HepG2 (cell line): Measurements from ENCODE around the gene CACNA1C. TPM values are rescaled to one million over a fixed set of nuclear protein-coding genes. Genes with fewer than 3 reads are reported as not detected.

Experiments used
- ATAC-seq: fragments of 200-7000 bp; cut with Tn5 transposase; 3 replicates; pipeline ENCODE4 v1.9.1; 2020; ENCODE audit warnings: mild to moderate bottlenecking, moderate library complexity
- BruUV-seq: library from RNA; stranded (reverse); fragments of 400-500 nt; replicated peaks from 2 replicates; lab custom pipeline; 2021; lab: Mats Ljungman, UMichigan
- CTCF ChIA-PET: fragments of 300-600 bp; formaldehyde crosslinking; extraction: SDS; loops from one replicate; lab custom pipeline; 2021; ENCODE audit warnings: low total read pairs, inconsistent platforms, low intra/inter-chr PET ratio; lab: Yijun Ruan, JAX
- POLR2A ChIA-PET: fragments of 350-600 bp; sonication (Branson Sonifier 250); formaldehyde crosslinking; loops from one replicate; lab custom pipeline; 2020; ENCODE audit warnings: antibody characterized with exemption, inconsistent platforms; lab: Yijun Ruan, JAX
- DNase-seq: peaks from one replicate; pipeline ENCODE4 v3.0.0-alpha.2; 2015; ENCODE audit warnings: low spot score
- FAIRE-seq: peaks from 3 replicates; lab custom pipeline; 2011; peaks lifted over from hg19 to GRCh38; lab: Jason Lieb, UNC
- H2AFZ ChIP-seq: one replicate; pipeline ENCODE4 v1.6.1; 2011; ENCODE audit warnings: low read length, inconsistent platforms
- H3K27ac ChIP-seq: fragments of 300-600 bp; 3 replicates; pipeline ENCODE4 v1.8.0; 2011; ENCODE audit warnings: mixed run types, mild to moderate bottlenecking, mixed read lengths, low read length, inconsistent platforms; ENCODE audit not compliant: insufficient read depth; ENCODE audit errors: extremely low read length
- H3K27me3 ChIP-seq, 2 experiments: fragments of 200-600 bp in 1 of 2; 2 replicates in 1 of 2; 3 replicates in 1 of 2; pipeline versions ENCODE4 v1.6.0 to v1.8.0; 2011; ENCODE audit warnings: low read length in 2 of 2, mild to moderate bottlenecking in 2 of 2, moderate library complexity in 2 of 2, inconsistent platforms in 1 of 2; ENCODE audit not compliant: insufficient read depth in 2 of 2, control insufficient read depth in 1 of 2
- H3K36me3 ChIP-seq, 2 experiments: fragments of 200-600 bp in 1 of 2; replicated peaks in 1 of 2; 2 replicates in 1 of 2; 3 replicates in 1 of 2; pipeline versions ENCODE4 v1.5.1 to v1.8.0; 2011; ENCODE audit warnings: low read length in 2 of 2, inconsistent platforms in 1 of 2; ENCODE audit not compliant: insufficient read depth in 2 of 2, control insufficient read depth in 1 of 2
- H3K4me1 ChIP-seq: 2 replicates; pipeline ENCODE4 v1.5.1; 2012; ENCODE audit warnings: low read length, inconsistent platforms; ENCODE audit not compliant: insufficient read depth
- H3K4me2 ChIP-seq: 2 replicates; pipeline ENCODE4 v1.6.0; 2011; ENCODE audit warnings: low read depth, low read length, inconsistent platforms
- H3K4me3 ChIP-seq, 3 experiments: fragments of 200-600 bp in 1 of 3; sonication (generic), shearing (Covaris generic) in 1 of 3; replicated peaks in 1 of 3; 2 replicates each; pipeline ENCODE4 v1.5.1; 2011 to 2016; ENCODE audit warnings: low read length in 3 of 3, inconsistent platforms in 2 of 3, low read depth in 2 of 3, mild to moderate bottlenecking in 2 of 3, control low read depth in 1 of 3, mixed read lengths in 1 of 3; ENCODE audit not compliant: insufficient read depth in 1 of 3
- H3K79me2 ChIP-seq: one replicate; pipeline ENCODE4 v1.6.1; 2011; ENCODE audit warnings: low read length, inconsistent platforms; ENCODE audit not compliant: insufficient read depth
- H3K9ac ChIP-seq: 2 replicates; pipeline ENCODE4 v1.6.0; 2011; ENCODE audit warnings: mild to moderate bottlenecking, low read depth, low read length, inconsistent platforms; ENCODE audit not compliant: insufficient read depth
- H3K9me3 ChIP-seq: 2 replicates; pipeline ENCODE4 v1.5.1; 2012; ENCODE audit warnings: mild to moderate bottlenecking, low read length
- H4K20me1 ChIP-seq: 2 replicates; pipeline ENCODE4 v1.6.0; 2011; ENCODE audit warnings: inconsistent platforms, mild to moderate bottlenecking, low read length, moderate library complexity; ENCODE audit not compliant: insufficient read depth
- FOSL1 ChIP-seq: sonication (generic); formaldehyde crosslinking; IDR thresholded peaks from 2 replicates; pipeline ENCODE4 v1.9.0; 2021; ENCODE audit warnings: missing genetic modification reagents, borderline replicate concordance
- MAZ ChIP-seq, 2 experiments: sonication (generic) in 1 of 2; formaldehyde crosslinking in 1 of 2; IDR thresholded peaks; 2 replicates each; pipeline versions ENCODE4 v1.5.0 to v1.6.1; 2012 to 2020; ENCODE audit warnings: low read depth in 2 of 2, mild to moderate bottlenecking in 2 of 2, borderline replicate concordance in 1 of 2, improper control_type of control experiment in 1 of 2, low read length in 1 of 2, missing genetic modification reagents in 1 of 2, moderate library complexity in 1 of 2
- SNAI1 ChIP-seq: sonication (generic); formaldehyde crosslinking; IDR thresholded peaks from 2 replicates; pipeline ENCODE4 v1.5.0; 2020; ENCODE audit warnings: mild to moderate bottlenecking, missing genetic modification reagents, borderline replicate concordance
- TARDBP ChIP-seq: sonication (generic); formaldehyde crosslinking; IDR thresholded peaks from 2 replicates; pipeline ENCODE4 v1.8.0; 2022; ENCODE audit warnings: mild to moderate bottlenecking, missing genetic modification reagents
- ZBTB20 ChIP-seq: sonication (generic); formaldehyde crosslinking; IDR thresholded peaks from 2 replicates; pipeline ENCODE4 v1.8.1; 2023; ENCODE audit warnings: missing genetic modification reagents, low read depth, mild to moderate bottlenecking, borderline replicate concordance
- ZBTB8A ChIP-seq: sonication (generic); formaldehyde crosslinking; IDR thresholded peaks from 2 replicates; pipeline ENCODE4 v1.4.0; 2020; ENCODE audit warnings: mild to moderate bottlenecking, low read depth, missing genetic modification reagents, borderline replicate concordance
- WGBS: methylation state at CpG from one replicate; pipeline ENCODE4 v1.1.6; 2017; ENCODE audit warnings: low lambda C conversion rate; 5-methylcytosine and 5-hydroxymethylcytosine counted together
- in situ Hi-C: cut with HindIII; loops from 2 replicates; pipeline ENCODE4 v1.10.0; 2017; ENCODE audit warnings: low pct_unique_long_range_greater_than_20kb; ENCODE audit not compliant: extremely low pct_ligation_motif_present
- intact Hi-C: fragments of 100-400 bp; cut with micrococcal nuclease; formaldehyde crosslinking; loops from one replicate; pipeline ENCODE4 v1.10.0; 2022; ENCODE audit not compliant: unreplicated experiment
- polyA plus RNA-seq, 8 experiments: library from polyadenylated mRNA; depleted of rRNA in 3 of 8; stranded (reverse) in 7 of 8; unstranded in 1 of 8; fragments of >200 nt; fragmentation: Illumina TruSeq in 4 of 8; extraction: Trizol in 4 of 8; gene quantifications; 2 replicates each; pipeline versions ENCODE4 v1.2.1 to v1.2.3, GENCODE V29; 2011 to 2016; ENCODE audit warnings: low read depth in 4 of 8, missing spikeins in 1 of 8, mixed read lengths in 1 of 8; ENCODE audit not compliant: insufficient read depth in 1 of 8
- total RNA-seq, 5 experiments: library from RNA; depleted of rRNA; stranded (reverse); fragments of >200 nt; fragmentation: Illumina TruSeq; extraction: Trizol; gene quantifications; 2 replicates each; pipeline ENCODE4 v1.2.3, GENCODE V29; 2016; ENCODE audit warnings: low read depth in 1 of 5
- TF ChIP-seq, protein P1 (sequence below): sonication (generic); formaldehyde crosslinking; IDR thresholded peaks from 2 replicates; pipeline ENCODE4 v1.5.1; 2020; ENCODE audit warnings: missing genetic modification reagents, mild to moderate bottlenecking, borderline replicate concordance

Gene CACNA1C
- total and polyA plus RNA-seq, 2 of the 13 experiments (the other 11 are each of a cell fraction or from before 2014, with no cell fraction given): not detected

DNA sequence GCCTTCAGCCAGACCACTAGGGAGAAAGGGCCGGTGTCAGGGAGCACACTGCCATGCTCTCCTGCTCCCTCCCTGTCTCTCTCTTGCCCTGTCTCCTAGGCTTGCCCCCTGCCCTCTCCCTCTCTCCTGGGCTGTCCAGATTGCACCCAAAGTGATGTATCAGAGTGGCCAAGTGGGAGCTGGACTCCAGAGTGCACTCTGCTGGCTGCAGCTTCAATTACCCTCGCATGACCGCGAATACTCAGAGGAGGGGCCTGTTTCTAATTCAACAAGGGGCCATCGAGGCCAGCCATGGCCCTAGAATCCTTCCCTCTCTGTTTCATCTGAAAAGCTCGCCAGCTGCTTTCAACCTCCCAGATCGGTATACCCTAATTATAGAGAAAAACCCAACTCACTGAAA is 535.6 kb downstream of the CACNA1C start:
- H3K4me3 ChIP-seq: no peak overlapping the region
- no peaks in the 10 kb centered on the region for H3K79me2 ChIP-seq
- no peak overlapping the region for H3K9ac ChIP-seq
- no peak overlapping the region for H2AFZ ChIP-seq
- in situ Hi-C loops (loop anchor here (10.0 kb wide), 1 partner anchor 534 kb away; the partner anchor contains the start of gene CACNA1C), intact Hi-C loops (no loop called here)
- no peaks in the 10 kb centered on the region for H4K20me1 ChIP-seq
- TF ChIP-seq TARDBP (CRISPR knock-in tag) (no peak), SNAI1 (CRISPR knock-in tag) (no peak), ZBTB20 (CRISPR knock-in tag) (no peak), ZBTB8A (CRISPR knock-in tag) (no peak), MAZ (IDR thresholded peaks at IDR 0.05; ENCODE audit: borderline replicate concordance, low read depth, low read length) (no peak), MAZ (CRISPR knock-in tag; IDR thresholded peaks at IDR 0.05; ENCODE audit: low read depth) (no peak), FOSL1 (CRISPR knock-in tag) (no peak)
- TF ChIP-seq, protein P1, sequence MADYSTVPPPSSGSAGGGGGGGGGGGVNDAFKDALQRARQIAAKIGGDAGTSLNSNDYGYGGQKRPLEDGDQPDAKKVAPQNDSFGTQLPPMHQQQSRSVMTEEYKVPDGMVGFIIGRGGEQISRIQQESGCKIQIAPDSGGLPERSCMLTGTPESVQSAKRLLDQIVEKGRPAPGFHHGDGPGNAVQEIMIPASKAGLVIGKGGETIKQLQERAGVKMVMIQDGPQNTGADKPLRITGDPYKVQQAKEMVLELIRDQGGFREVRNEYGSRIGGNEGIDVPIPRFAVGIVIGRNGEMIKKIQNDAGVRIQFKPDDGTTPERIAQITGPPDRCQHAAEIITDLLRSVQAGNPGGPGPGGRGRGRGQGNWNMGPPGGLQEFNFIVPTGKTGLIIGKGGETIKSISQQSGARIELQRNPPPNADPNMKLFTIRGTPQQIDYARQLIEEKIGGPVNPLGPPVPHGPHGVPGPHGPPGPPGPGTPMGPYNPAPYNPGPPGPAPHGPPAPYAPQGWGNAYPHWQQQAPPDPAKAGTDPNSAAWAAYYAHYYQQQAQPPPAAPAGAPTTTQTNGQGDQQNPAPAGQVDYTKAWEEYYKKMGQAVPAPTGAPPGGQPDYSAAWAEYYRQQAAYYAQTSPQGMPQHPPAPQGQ (CRISPR knock-in tag): no peak
- ChIA-PET CTCF (no interaction called here), POLR2A (no interaction called here)
- no peaks in the 10 kb centered on the region for H3K36me3 ChIP-seq
- H3K27ac ChIP-seq: no peak overlapping the region
- DNase-seq (no peak), ATAC-seq (no peak), FAIRE-seq (no peak)
- WGBS: 21% methylated on average over 7 of the region's 7 CpGs
- H3K4me2 ChIP-seq: no peak overlapping the region
- H3K4me1 ChIP-seq: no peaks in the 10 kb centered on the region
- H3K9me3 ChIP-seq: no peaks in the 10 kb centered on the region
- BruUV-seq: no TSS peak
- peaks cover 8 to 62% of the 10 kb centered on the region in 2 experiments for H3K27me3 ChIP-seq
